Ovary (tissue), 3 donors: Measurements from ENCODE around the gene SLC6A12.

Experiments used
- CTCF ChIP-seq, 3 donors: fragments of 450-650 bp in 2 of 3; fragments of 200-600 bp in 1 of 3; IDR thresholded peaks; one replicate each; pipeline versions ENCODE4 v1.5.1 to v1.8.0; 2016 to 2022; ENCODE audit warnings: antibody characterized with exemption in 3 of 3, mild to moderate bottlenecking in 1 of 3
- EP300 ChIP-seq: sonication (generic); formaldehyde crosslinking; IDR thresholded peaks from one replicate; pipeline ENCODE4 v1.6.1; 2017; ENCODE audit warnings: antibody characterized with exemption
- donor health status: DM: no; HTN: no; CAD: no.

DNA sequence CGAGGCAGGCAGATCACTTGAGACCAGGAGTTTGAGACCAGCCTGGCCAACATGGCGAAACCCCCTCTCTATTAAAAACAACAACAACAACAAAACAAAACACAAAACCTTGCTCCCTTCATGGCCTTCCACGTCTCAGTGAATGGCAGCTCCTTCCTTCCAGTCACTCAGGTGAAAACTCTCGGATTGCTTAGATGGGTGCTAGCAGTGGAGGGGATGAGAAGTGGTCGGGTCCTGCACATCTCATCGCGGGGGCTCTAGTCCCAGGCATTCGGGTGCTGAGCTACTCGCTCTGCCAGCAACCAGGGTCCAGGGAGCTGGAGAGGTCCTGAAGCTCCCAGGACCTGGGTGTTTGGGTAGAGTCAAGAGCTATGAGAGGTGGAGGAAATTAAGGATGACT, 41.0 kb upstream of the SLC6A12 start:
- no peak for TF ChIP-seq CTCF (IDR thresholded peaks at IDR 0.05)
- no peak for TF ChIP-seq EP300
